GM12872 (cell line): ENCODE results near the gene ADSS2.

Experiments used
- CTCF ChIP-seq: IDR thresholded peaks from 3 replicates; pipeline ENCODE4 v1.5.1; 2011; ENCODE audit warnings: low read depth, mild to moderate bottlenecking, low read length, moderate library complexity; ENCODE audit not compliant: insufficient read depth

The ADSS2 gene

GRCh38 chr1:244376126-244376525 lies 75.6 kb downstream of the ADSS2 start:
- no peak for TF ChIP-seq CTCF

- no peak for TF ChIP-seq CTCF
Observed at GRCh38 chr1:244375051-244375450, 76.7 kb downstream of the ADSS2 start.

- no peak for TF ChIP-seq CTCF
Observed at GRCh38 chr1:244371242-244372141, 80.2 kb downstream of the ADSS2 start.

DNA sequence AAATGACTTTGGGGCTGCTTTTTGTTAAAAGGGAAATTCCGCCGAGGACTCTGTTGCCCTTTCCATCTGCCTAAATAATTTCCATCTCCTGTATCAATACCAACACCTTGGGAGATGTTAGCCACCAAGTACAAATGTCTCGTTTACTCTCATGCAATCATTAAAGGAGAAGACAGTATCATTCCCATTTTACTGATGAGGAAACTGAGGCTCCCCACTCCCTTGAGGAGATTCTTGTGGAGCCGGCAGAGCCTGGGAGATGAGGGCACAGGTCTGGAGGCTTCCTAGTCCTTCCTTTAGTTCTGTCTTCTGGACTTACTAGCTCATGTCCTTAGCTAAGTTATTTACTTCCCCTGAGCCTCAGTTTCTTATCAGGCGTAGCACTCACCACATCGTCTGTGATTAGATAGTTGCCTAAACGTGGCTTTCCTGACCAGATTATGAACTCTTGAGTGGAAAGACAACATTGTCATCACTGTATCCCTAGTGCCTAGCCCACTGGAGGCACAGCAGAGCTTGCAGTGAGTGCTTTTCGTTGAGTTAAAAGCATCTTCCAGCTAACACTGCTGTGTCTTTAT lies 81.6 kb downstream of the ADSS2 start:
- no peak for TF ChIP-seq CTCF

DNA sequence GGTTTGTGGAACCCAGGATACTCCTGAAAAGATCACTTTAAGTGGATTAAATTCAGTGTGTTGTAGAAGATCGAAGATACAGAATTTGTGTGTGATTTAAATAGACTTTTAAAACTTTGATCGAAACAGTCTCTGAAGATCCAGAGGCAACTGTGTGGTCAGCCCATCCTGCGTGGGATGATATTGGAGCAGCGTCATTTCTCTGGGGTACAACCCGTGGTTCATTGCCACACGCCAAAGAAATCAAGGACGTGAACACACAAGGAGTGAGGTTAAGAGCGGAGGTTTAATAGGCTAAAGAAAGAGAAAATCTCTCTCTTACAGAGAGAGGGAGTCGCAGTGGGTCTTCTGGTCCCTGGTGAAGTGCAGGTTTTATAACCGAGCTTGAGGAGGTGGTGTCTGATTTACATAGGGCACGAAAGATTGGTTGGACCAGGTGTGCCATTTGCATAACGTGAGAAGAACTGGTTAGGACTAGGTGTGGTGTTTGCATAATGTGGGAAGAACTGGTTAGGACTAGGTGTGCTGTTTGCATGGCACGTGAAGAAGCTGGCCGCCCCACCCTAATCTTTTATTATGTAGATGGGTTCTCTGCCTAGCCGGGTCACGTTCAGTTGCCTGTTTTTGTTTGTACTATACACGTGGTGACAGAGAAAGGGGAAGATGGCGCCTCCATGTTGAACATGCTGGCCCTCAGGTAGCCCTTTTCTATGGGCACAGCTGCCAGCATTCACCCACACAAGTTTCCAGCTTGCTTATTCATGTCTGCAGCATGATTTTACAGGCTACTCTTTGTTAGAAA lies 82.3 kb downstream of the ADSS2 start:
- TF ChIP-seq CTCF: no peak

- no peak for TF ChIP-seq CTCF
Observed at GRCh38 chr1:244368279-244368678, 83.4 kb downstream of the ADSS2 start.
